H9 (cell line): Measurements from ENCODE around the gene ZNF101. TPM values are rescaled to one million over a fixed set of nuclear protein-coding genes. Genes with fewer than 3 reads are reported as not detected.

Experiments
- DNase-seq: peaks from one replicate; pipeline ENCODE4 v3.0.0-alpha.2; 2017
- H2AFZ ChIP-seq: one replicate; pipeline ENCODE4 v1.6.1; 2013; ENCODE audit warnings: mild to moderate bottlenecking, low read length, control low read depth, moderate library complexity
- H2AK5ac ChIP-seq: 2 replicates; pipeline ENCODE4 v1.6.1; 2013; ENCODE audit warnings: low read length, control low read depth, mixed read lengths; ENCODE audit not compliant: insufficient read length
- H2BK120ac ChIP-seq: one replicate; pipeline ENCODE4 v1.6.1; 2013; ENCODE audit warnings: low read depth, mild to moderate bottlenecking, low read length, control low read depth, inconsistent platforms; ENCODE audit not compliant: poor library complexity, severe bottlenecking
- H2BK12ac ChIP-seq: 2 replicates; pipeline ENCODE4 v1.6.1; 2013; ENCODE audit warnings: low read length, control low read depth, mixed read lengths, low read depth; ENCODE audit not compliant: insufficient read length
- H2BK15ac ChIP-seq: 2 replicates; pipeline ENCODE4 v1.6.1; 2013; ENCODE audit warnings: low read depth, low read length, control low read depth
- H2BK20ac ChIP-seq: one replicate; pipeline ENCODE4 v1.6.1; 2013; ENCODE audit warnings: low read depth, mild to moderate bottlenecking, low read length, control low read depth, inconsistent platforms; ENCODE audit not compliant: poor library complexity, severe bottlenecking
- H2BK5ac ChIP-seq: 2 replicates; pipeline ENCODE4 v1.6.1; 2013; ENCODE audit warnings: low read length, control low read depth, mixed read lengths; ENCODE audit not compliant: insufficient read length
- H3K14ac ChIP-seq: 2 replicates; pipeline ENCODE4 v1.6.1; 2013; ENCODE audit warnings: low read length, control low read depth; ENCODE audit not compliant: insufficient read depth
- H3K18ac ChIP-seq: 2 replicates; pipeline ENCODE4 v1.6.1; 2013; ENCODE audit warnings: low read depth, mild to moderate bottlenecking, mixed read lengths, low read length, control low read depth; ENCODE audit not compliant: insufficient read length
- H3K23ac ChIP-seq: 2 replicates; pipeline ENCODE4 v1.6.1; 2013; ENCODE audit warnings: low read length, control low read depth, mixed read lengths, low read depth; ENCODE audit not compliant: insufficient read length
- H3K23me2 ChIP-seq: 2 replicates; pipeline ENCODE4 v1.6.1; 2013; ENCODE audit warnings: low read depth, mild to moderate bottlenecking, mixed read lengths, low read length, control low read depth; ENCODE audit not compliant: insufficient read length, poor library complexity, severe bottlenecking
- H3K27ac ChIP-seq: 2 replicates; pipeline ENCODE4 v1.5.1; 2013; ENCODE audit warnings: low read length, control low read depth, mixed read lengths, low read depth; ENCODE audit not compliant: insufficient read length
- H3K27me3 ChIP-seq: 2 replicates; pipeline ENCODE4 v1.6.1; 2013; ENCODE audit warnings: low read length, control low read depth, inconsistent platforms; ENCODE audit not compliant: insufficient read depth
- H3K4ac ChIP-seq: 2 replicates; pipeline ENCODE4 v1.6.1; 2013; ENCODE audit warnings: low read depth, mild to moderate bottlenecking, control low read depth, inconsistent platforms, low read length, moderate library complexity
- H3K4me1 ChIP-seq: 2 replicates; pipeline ENCODE4 v1.6.1; 2013; ENCODE audit warnings: low read length, control low read depth, inconsistent platforms; ENCODE audit not compliant: insufficient read depth
- H3K4me2 ChIP-seq: 2 replicates; pipeline ENCODE4 v1.6.1; 2013; ENCODE audit warnings: low read length, control low read depth, mixed read lengths; ENCODE audit not compliant: insufficient read length, insufficient read depth
- H3K56ac ChIP-seq: 2 replicates; pipeline ENCODE4 v1.6.1; 2013; ENCODE audit warnings: low read depth, mild to moderate bottlenecking, mixed read lengths, low read length, control low read depth; ENCODE audit not compliant: insufficient read length
- H3K79me1 ChIP-seq: 2 replicates; pipeline ENCODE4 v1.6.1; 2013; ENCODE audit warnings: low read depth, mild to moderate bottlenecking, moderate library complexity, low read length, control low read depth, inconsistent platforms; ENCODE audit not compliant: insufficient read depth, poor library complexity, severe bottlenecking
- H3K79me2 ChIP-seq: 2 replicates; pipeline ENCODE4 v1.6.1; 2013; ENCODE audit warnings: low read length, control low read depth, inconsistent platforms; ENCODE audit not compliant: insufficient read depth
- H3K9ac ChIP-seq: 2 replicates; pipeline ENCODE4 v1.6.1; 2013; ENCODE audit warnings: low read length, control low read depth, mixed read lengths; ENCODE audit not compliant: insufficient read length; ENCODE audit errors: extremely low read depth
- H3K9me3 ChIP-seq: one replicate; pipeline ENCODE4 v1.6.1; 2013; ENCODE audit warnings: low read depth, low read length, inconsistent platforms; ENCODE audit not compliant: control insufficient read depth
- H3T11ph ChIP-seq: one replicate; pipeline ENCODE4 v1.6.1; 2013; ENCODE audit warnings: mild to moderate bottlenecking, low read length, control low read depth, inconsistent platforms
- H4K20me1 ChIP-seq: one replicate; pipeline ENCODE4 v1.6.1; 2013; ENCODE audit not compliant: control insufficient read depth, insufficient read length, insufficient read depth
- H4K5ac ChIP-seq: 2 replicates; pipeline ENCODE4 v1.6.1; 2013; ENCODE audit warnings: low read depth, mild to moderate bottlenecking, mixed read lengths, low read length, control low read depth; ENCODE audit not compliant: insufficient read length
- H4K8ac ChIP-seq: replicated peaks from 2 replicates; pipeline ENCODE4 v1.6.1; 2013; ENCODE audit warnings: low read length, control low read depth, mixed read lengths, low read depth; ENCODE audit not compliant: insufficient read length
- H4K91ac ChIP-seq: 2 replicates; pipeline ENCODE4 v1.6.1; 2013; ENCODE audit warnings: low read depth, mild to moderate bottlenecking, moderate library complexity, mixed read lengths, low read length, control low read depth; ENCODE audit not compliant: insufficient read length
- H3K27ac Mint-ChIP-seq, 3 experiments: 2 replicates in 2 of 3; 3 replicates in 1 of 3; pipeline ENCODE4 v1.8.0; 2020 to 2021; ENCODE audit warnings: mixed read lengths in 3 of 3, mild to moderate bottlenecking in 1 of 3, moderate library complexity in 1 of 3
- H3K27me3 Mint-ChIP-seq: 2 replicates; pipeline ENCODE4 v1.8.0; 2021; ENCODE audit warnings: low read depth, mild to moderate bottlenecking, moderate library complexity, mixed read lengths
- H3K36me3 Mint-ChIP-seq, 3 experiments: 2 replicates in 2 of 3; 3 replicates in 1 of 3; pipeline ENCODE4 v1.8.0; 2020 to 2021; ENCODE audit warnings: low read depth in 3 of 3, mixed read lengths in 3 of 3; ENCODE audit not compliant: insufficient read depth in 1 of 3
- H3K4me1 Mint-ChIP-seq, 2 experiments: 2 replicates each; pipeline ENCODE4 v1.8.0; 2020; ENCODE audit warnings: mixed read lengths in 2 of 2
- H3K4me3 Mint-ChIP-seq, 2 experiments: 2 replicates in 1 of 2; 3 replicates in 1 of 2; pipeline ENCODE4 v1.8.0; 2020 to 2021; ENCODE audit warnings: mild to moderate bottlenecking in 2 of 2, mixed read lengths in 2 of 2, moderate library complexity in 1 of 2
- H3K9me3 Mint-ChIP-seq, 2 experiments: 2 replicates in 1 of 2; 3 replicates in 1 of 2; pipeline ENCODE4 v1.8.0; 2020; ENCODE audit warnings: mild to moderate bottlenecking in 2 of 2, mixed read lengths in 2 of 2, moderate library complexity in 1 of 2
- WGBS: extraction: QIAGEN DNeasy Blood & Tissue Kit; methylation state at CpG from one replicate; pipeline ENCODE4 v1.1.7; 2013; ENCODE audit warnings: missing lambda C conversion rate, low lambda C conversion rate, mixed read lengths; ENCODE audit not compliant: insufficient read length; ENCODE audit errors: extremely low coverage; 5-methylcytosine and 5-hydroxymethylcytosine counted together
- total RNA-seq: library from RNA; stranded (reverse); gene quantifications from 2 replicates; pipeline ENCODE4 v1.2.1, GENCODE V29; 2021
- TF ChIP-seq, protein P1 (sequence below): fragments of 200-600 bp; sonication (generic); conservative IDR thresholded peaks from 3 replicates; pipeline ENCODE4 v1.8.0; 2021; ENCODE audit warnings: antibody characterized with exemption, mild to moderate bottlenecking

The ZNF101 gene
- total RNA-seq, 1 experiment from 2014 or later: 46.9 TPM

DNA sequence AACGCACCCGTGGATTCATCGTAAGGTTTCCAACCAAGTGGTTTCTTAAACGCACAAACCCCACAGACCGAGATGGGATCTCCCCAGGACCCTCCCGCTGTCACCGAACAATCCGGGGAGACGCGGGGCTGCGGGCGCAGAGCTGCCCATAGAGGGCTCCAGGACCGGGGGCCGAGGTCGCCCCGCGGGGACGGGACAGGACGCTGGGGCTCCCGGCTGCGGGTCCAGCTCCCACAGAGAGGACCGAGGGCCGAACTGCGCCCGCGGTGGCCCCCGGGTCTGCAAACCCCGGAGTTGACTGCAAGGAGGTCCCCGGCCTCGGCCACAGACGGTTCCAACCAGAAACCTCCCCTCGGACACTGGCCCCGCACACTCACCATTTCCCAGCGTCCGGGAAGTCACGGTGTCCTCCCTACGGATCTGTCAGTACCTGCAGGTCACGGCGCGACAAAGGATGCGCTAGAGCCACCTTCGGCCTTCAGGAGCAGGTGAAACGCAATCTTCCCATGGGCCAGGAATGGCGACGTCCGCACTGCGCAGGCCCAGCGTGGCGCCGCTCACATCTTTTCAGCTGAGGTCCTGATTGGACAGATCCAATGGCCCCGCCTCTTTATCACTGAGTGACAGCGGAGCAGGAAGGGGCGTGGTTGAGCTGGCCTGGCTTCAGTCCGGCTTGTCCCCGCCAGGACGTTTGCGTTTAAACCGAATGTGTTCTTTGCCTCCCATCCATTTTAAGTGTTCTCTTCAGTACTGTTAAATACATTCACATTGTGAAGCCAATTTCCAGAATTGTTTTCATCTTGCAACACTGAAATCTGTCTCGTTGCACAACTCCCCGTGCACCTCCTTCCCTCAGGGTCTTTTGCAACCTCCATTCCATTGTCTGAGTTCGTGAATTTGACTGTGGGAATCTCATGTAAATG is 64.2 kb downstream of the ZNF101 start, which contains the start of gene ZNF14:
Gene ZNF14 (minus strand): TSS at position 534 of the 923 bp plus-strand sequence. CDS start 154 bp downstream, at position 380.
- no peak within 1 kb of the TSS for H3K27ac ChIP-seq

More for the DNA sequence above, 64.2 kb downstream of the ZNF101 start, which contains the start of gene ZNF14:
- peaks cover 6% of the 10 kb centered on the region for H3K27me3 Mint-ChIP-seq
- H4K8ac ChIP-seq: no peak within 1 kb of the TSS
- H3K4me1 ChIP-seq: no peaks in the 10 kb centered on the region
- no peak within 1 kb of the TSS for H2BK120ac ChIP-seq
- peak within 1 kb of the TSS; percentile 87 for H2AFZ ChIP-seq
- H3K4me2 ChIP-seq: peak within 1 kb of the TSS; percentile 59
- peak within 1 kb of the TSS; percentile 41 for H3K18ac ChIP-seq
- H4K5ac ChIP-seq: no peak within 1 kb of the TSS
- H2BK5ac ChIP-seq: no peak within 1 kb of the TSS
- no peak within 1 kb of the TSS for H3K23ac ChIP-seq
- H3K36me3 Mint-ChIP-seq: peaks cover 21 to 35% (median 32%) of the 10 kb centered on the region in 3 experiments
- no peaks in the 10 kb centered on the region for H3K9me3 ChIP-seq
- H3K79me1 ChIP-seq: no peaks in the 10 kb centered on the region
- no peak within 1 kb of the TSS for H3T11ph ChIP-seq
- TF ChIP-seq, protein P1, sequence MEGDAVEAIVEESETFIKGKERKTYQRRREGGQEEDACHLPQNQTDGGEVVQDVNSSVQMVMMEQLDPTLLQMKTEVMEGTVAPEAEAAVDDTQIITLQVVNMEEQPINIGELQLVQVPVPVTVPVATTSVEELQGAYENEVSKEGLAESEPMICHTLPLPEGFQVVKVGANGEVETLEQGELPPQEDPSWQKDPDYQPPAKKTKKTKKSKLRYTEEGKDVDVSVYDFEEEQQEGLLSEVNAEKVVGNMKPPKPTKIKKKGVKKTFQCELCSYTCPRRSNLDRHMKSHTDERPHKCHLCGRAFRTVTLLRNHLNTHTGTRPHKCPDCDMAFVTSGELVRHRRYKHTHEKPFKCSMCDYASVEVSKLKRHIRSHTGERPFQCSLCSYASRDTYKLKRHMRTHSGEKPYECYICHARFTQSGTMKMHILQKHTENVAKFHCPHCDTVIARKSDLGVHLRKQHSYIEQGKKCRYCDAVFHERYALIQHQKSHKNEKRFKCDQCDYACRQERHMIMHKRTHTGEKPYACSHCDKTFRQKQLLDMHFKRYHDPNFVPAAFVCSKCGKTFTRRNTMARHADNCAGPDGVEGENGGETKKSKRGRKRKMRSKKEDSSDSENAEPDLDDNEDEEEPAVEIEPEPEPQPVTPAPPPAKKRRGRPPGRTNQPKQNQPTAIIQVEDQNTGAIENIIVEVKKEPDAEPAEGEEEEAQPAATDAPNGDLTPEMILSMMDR: peak; percentile 34; the same call in 2 of the 3 replicates
- H3K23me2 ChIP-seq: no peaks in the 10 kb centered on the region
- peak; percentile 96 for DNase-seq
- no peak within 1 kb of the TSS for H3K14ac ChIP-seq
- no peak within 1 kb of the TSS for H2BK20ac ChIP-seq
- no peak within 1 kb of the TSS for H3K56ac ChIP-seq
- peak within 1 kb of the TSS; percentile 97 to 98 for H3K4me3 Mint-ChIP-seq
- peaks cover 34 to 36% of the 10 kb centered on the region in 2 experiments for H3K9me3 Mint-ChIP-seq
- peaks cover 9 to 10% of the 10 kb centered on the region in 2 experiments for H3K4me1 Mint-ChIP-seq
- H4K20me1 ChIP-seq: no peaks in the 10 kb centered on the region
- peak within 1 kb of the TSS; percentile 76 to 96 (median 83); a peak in 6 of 7 replicates for H3K27ac Mint-ChIP-seq
- no peaks in the 10 kb centered on the region for H3K27me3 ChIP-seq
- no peak within 1 kb of the TSS for H2BK12ac ChIP-seq
- H4K91ac ChIP-seq: no peak within 1 kb of the TSS
- H2AK5ac ChIP-seq: no peak within 1 kb of the TSS
- H3K4ac ChIP-seq: no peak within 1 kb of the TSS
- peaks cover 2% of the 10 kb centered on the region; the same call in 1 of the 2 replicates for H3K79me2 ChIP-seq
- no CpG with 5 or more reads among the region's 61 CpGs for WGBS
- H3K9ac ChIP-seq: peak within 1 kb of the TSS; percentile 62
- no peak within 1 kb of the TSS for H2BK15ac ChIP-seq

Other genes with a start within 250 kb of the ZNF101 start
- 2.6 and 2.8 TPM in 2 replicates for gene TSSK6, start 153.3 kb upstream of the ZNF101 start, total RNA-seq
- 489 and 509 TPM in 2 replicates for gene NDUFA13, start 152.6 kb upstream of the ZNF101 start, total RNA-seq
- 15.7 and 16.6 TPM in 2 replicates for gene YJEFN3, start 139.9 kb upstream of the ZNF101 start, total RNA-seq
- 5.9 and 6.4 TPM in 2 replicates for gene CILP2, start 130.6 kb upstream of the ZNF101 start, total RNA-seq
- gene PBX4, start 50.2 kb upstream of the ZNF101 start, total RNA-seq: 2.4 and 3.3 TPM in 2 replicates
- 49.5 and 51.8 TPM in 2 replicates for gene LPAR2, start 40.6 kb upstream of the ZNF101 start, total RNA-seq
- gene GMIP, start 25.2 kb upstream of the ZNF101 start, total RNA-seq: 12.7 and 13.4 TPM in 2 replicates
- 67.8 and 73.1 TPM in 2 replicates for gene ATP13A1, start 5.2 kb upstream of the ZNF101 start, total RNA-seq
- gene ZNF14, start 64.3 kb downstream of the ZNF101 start, total RNA-seq: 7.5 and 8.3 TPM in 2 replicates
- gene ZNF506, start 152.9 kb downstream of the ZNF101 start, total RNA-seq: 2.0 and 3.0 TPM in 2 replicates
- 47.7 and 51.0 TPM in 2 replicates for gene ZNF253, start 197.0 kb downstream of the ZNF101 start, total RNA-seq
- gene ZNF93, start 232.1 kb downstream of the ZNF101 start, total RNA-seq: 54.0 and 58.1 TPM in 2 replicates